ENCODE measurements around the gene WDR75. TPM values are rescaled to one million over a fixed set of nuclear protein-coding genes. Genes with fewer than 3 reads are reported as not detected.
A peak's percentile ranks its signal among the peaks of the same experiment; 100 is the strongest.

WDR75 gene
- total and polyA plus RNA-seq, 2 of the 13 experiments (the other 11 are each of a cell fraction or from before 2014, with no cell fraction given): 63.0 to 74.1 TPM

GRCh38 chr2:189440947-189441708 lies at the start of gene WDR75 (continued):
- TF ChIP-seq STAT6 (CRISPR knock-in tag; IDR thresholded peaks at IDR 0.05; ENCODE audit: borderline replicate concordance) (peak; percentile 85; the same call in 1 of the 2 replicates), ZNF775 (CRISPR knock-in tag; IDR thresholded peaks at IDR 0.05; ENCODE audit: borderline replicate concordance) (no peak), ZNF432 (CRISPR knock-in tag; IDR thresholded peaks at IDR 0.05; ENCODE audit: borderline replicate concordance) (no peak), ZNF383 (CRISPR knock-in tag; IDR thresholded peaks at IDR 0.05; ENCODE audit: borderline replicate concordance) (no peak), ZNF7 (CRISPR knock-in tag; IDR thresholded peaks at IDR 0.05) (no peak), RARA (CRISPR knock-in tag; IDR thresholded peaks at IDR 0.05) (no peak), FOSL1 (CRISPR knock-in tag; IDR thresholded peaks at IDR 0.05; ENCODE audit: borderline replicate concordance) (no peak), ZNF317 (CRISPR knock-in tag; IDR thresholded peaks at IDR 0.05) (peak; percentile 83), ZNF737 (CRISPR knock-in tag; IDR thresholded peaks at IDR 0.05; ENCODE audit: borderline replicate concordance) (no peak; the same call in 1 of the 2 replicates), ZNF678 (CRISPR knock-in tag; IDR thresholded peaks at IDR 0.05) (peak; percentile 56), RFXANK (CRISPR knock-in tag; IDR thresholded peaks at IDR 0.05) (no peak), ATF7 (IDR thresholded peaks at IDR 0.05) (no peak; the same call in 1 of the 2 replicates), ATF7 (CRISPR knock-in tag; IDR thresholded peaks at IDR 0.05) (0 out of 2 replicates have a peak, but pooled peaks have one; percentile 19), ZNF354B (CRISPR knock-in tag; IDR thresholded peaks at IDR 0.05) (no peak), HNF4A (CRISPR knock-in tag; IDR thresholded peaks at IDR 0.05) (no peak; the same call in 1 of the 2 replicates)
- TF ChIP-seq, protein P1, sequence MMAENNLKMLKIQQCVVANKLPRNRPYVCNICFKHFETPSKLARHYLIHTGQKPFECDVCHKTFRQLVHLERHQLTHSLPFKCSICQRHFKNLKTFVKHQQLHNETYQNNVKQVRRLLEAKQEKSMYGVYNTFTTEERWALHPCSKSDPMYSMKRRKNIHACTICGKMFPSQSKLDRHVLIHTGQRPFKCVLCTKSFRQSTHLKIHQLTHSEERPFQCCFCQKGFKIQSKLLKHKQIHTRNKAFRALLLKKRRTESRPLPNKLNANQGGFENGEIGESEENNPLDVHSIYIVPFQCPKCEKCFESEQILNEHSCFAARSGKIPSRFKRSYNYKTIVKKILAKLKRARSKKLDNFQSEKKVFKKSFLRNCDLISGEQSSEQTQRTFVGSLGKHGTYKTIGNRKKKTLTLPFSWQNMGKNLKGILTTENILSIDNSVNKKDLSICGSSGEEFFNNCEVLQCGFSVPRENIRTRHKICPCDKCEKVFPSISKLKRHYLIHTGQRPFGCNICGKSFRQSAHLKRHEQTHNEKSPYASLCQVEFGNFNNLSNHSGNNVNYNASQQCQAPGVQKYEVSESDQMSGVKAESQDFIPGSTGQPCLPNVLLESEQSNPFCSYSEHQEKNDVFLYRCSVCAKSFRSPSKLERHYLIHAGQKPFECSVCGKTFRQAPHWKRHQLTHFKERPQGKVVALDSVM (CRISPR knock-in tag; IDR thresholded peaks at IDR 0.05): no peak
- TF ChIP-seq, protein P2, sequence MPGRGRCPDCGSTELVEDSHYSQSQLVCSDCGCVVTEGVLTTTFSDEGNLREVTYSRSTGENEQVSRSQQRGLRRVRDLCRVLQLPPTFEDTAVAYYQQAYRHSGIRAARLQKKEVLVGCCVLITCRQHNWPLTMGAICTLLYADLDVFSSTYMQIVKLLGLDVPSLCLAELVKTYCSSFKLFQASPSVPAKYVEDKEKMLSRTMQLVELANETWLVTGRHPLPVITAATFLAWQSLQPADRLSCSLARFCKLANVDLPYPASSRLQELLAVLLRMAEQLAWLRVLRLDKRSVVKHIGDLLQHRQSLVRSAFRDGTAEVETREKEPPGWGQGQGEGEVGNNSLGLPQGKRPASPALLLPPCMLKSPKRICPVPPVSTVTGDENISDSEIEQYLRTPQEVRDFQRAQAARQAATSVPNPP (CRISPR knock-in tag; IDR thresholded peaks at IDR 0.05): peak; percentile 88
- TF ChIP-seq, protein P3, sequence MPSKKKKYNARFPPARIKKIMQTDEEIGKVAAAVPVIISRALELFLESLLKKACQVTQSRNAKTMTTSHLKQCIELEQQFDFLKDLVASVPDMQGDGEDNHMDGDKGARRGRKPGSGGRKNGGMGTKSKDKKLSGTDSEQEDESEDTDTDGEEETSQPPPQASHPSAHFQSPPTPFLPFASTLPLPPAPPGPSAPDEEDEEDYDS (CRISPR knock-in tag; IDR thresholded peaks at IDR 0.05): peak; percentile 89
- TF ChIP-seq, protein P4, sequence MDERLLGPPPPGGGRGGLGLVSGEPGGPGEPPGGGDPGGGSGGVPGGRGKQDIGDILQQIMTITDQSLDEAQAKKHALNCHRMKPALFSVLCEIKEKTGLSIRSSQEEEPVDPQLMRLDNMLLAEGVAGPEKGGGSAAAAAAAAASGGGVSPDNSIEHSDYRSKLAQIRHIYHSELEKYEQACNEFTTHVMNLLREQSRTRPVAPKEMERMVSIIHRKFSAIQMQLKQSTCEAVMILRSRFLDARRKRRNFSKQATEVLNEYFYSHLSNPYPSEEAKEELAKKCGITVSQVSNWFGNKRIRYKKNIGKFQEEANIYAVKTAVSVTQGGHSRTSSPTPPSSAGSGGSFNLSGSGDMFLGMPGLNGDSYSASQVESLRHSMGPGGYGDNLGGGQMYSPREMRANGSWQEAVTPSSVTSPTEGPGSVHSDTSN (CRISPR knock-in tag; IDR thresholded peaks at IDR 0.05): no peak
- TF ChIP-seq, protein P5, sequence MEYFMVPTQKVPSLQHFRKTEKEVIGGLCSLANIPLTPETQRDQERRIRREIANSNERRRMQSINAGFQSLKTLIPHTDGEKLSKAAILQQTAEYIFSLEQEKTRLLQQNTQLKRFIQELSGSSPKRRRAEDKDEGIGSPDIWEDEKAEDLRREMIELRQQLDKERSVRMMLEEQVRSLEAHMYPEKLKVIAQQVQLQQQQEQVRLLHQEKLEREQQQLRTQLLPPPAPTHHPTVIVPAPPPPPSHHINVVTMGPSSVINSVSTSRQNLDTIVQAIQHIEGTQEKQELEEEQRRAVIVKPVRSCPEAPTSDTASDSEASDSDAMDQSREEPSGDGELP (IDR thresholded peaks at IDR 0.05; ENCODE audit: borderline replicate concordance, low read depth): peak; percentile 21
- TF ChIP-seq, protein P6, sequence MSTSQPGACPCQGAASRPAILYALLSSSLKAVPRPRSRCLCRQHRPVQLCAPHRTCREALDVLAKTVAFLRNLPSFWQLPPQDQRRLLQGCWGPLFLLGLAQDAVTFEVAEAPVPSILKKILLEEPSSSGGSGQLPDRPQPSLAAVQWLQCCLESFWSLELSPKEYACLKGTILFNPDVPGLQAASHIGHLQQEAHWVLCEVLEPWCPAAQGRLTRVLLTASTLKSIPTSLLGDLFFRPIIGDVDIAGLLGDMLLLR (CRISPR knock-in tag; IDR thresholded peaks at IDR 0.05): 0 out of 2 replicates have a peak, but pooled peaks have one; percentile 62
